Astrocyte (in vitro differentiated cells and primary cell): ENCODE measurements around the gene IGF2R. TPM values are rescaled to one million over a fixed set of nuclear protein-coding genes. Genes with fewer than 3 reads are reported as not detected.

Source experiments
- DNase-seq: peaks from one replicate; pipeline ENCODE4 v3.0.0-alpha.2; 2010; ENCODE audit warnings: low read depth
- FAIRE-seq: peaks from 2 replicates; lab custom pipeline; 2011; peaks lifted over from hg19 to GRCh38; lab: Jason Lieb, UNC
- H2AFZ ChIP-seq: 2 replicates; pipeline ENCODE4 v1.6.0; 2012; ENCODE audit warnings: low read depth, low read length, inconsistent platforms
- H3K27ac ChIP-seq: 2 replicates; pipeline ENCODE4 v1.5.1; 2011; ENCODE audit warnings: low read depth, low read length, inconsistent platforms
- H3K27me3 ChIP-seq: 2 replicates; pipeline ENCODE4 v1.6.0; 2011; ENCODE audit warnings: low read length, inconsistent platforms; ENCODE audit not compliant: insufficient read depth
- H3K36me3 ChIP-seq: 2 replicates; pipeline ENCODE4 v1.5.1; 2011; ENCODE audit warnings: low read length, inconsistent platforms; ENCODE audit not compliant: insufficient read depth
- H3K4me1 ChIP-seq: 2 replicates; pipeline ENCODE4 v1.5.1; 2011; ENCODE audit warnings: low read length, inconsistent platforms; ENCODE audit not compliant: insufficient read depth
- H3K4me2 ChIP-seq: 2 replicates; pipeline ENCODE4 v1.6.0; 2012; ENCODE audit warnings: low read length, inconsistent platforms
- H3K4me3 ChIP-seq: 2 replicates; pipeline ENCODE4 v1.5.1; 2011; ENCODE audit warnings: low read depth, mild to moderate bottlenecking, low read length, inconsistent platforms; ENCODE audit not compliant: insufficient read depth
- H3K79me2 ChIP-seq: 2 replicates; pipeline ENCODE4 v1.6.0; 2012; ENCODE audit warnings: mild to moderate bottlenecking, low read length, inconsistent platforms; ENCODE audit not compliant: insufficient read depth
- H3K9ac ChIP-seq: 2 replicates; pipeline ENCODE4 v1.6.0; 2012; ENCODE audit warnings: mild to moderate bottlenecking, low read length, inconsistent platforms
- H3K9me3 ChIP-seq: 2 replicates; pipeline ENCODE4 v1.5.1; 2012; ENCODE audit warnings: low read depth, mild to moderate bottlenecking, low read length, inconsistent platforms; ENCODE audit not compliant: insufficient read depth
- H4K20me1 ChIP-seq: 2 replicates; pipeline ENCODE4 v1.6.0; 2012; ENCODE audit warnings: low read length, inconsistent platforms; ENCODE audit not compliant: insufficient read depth
- H3K27ac Mint-ChIP-seq: one replicate; pipeline ENCODE4 v1.8.0; 2021; ENCODE audit warnings: mild to moderate bottlenecking, mixed read lengths; ENCODE audit not compliant: unreplicated experiment
- H3K27me3 Mint-ChIP-seq: one replicate; pipeline ENCODE4 v1.8.0; 2021; ENCODE audit warnings: low read depth, mixed read lengths; ENCODE audit not compliant: unreplicated experiment
- H3K36me3 Mint-ChIP-seq: one replicate; pipeline ENCODE4 v1.8.0; 2021; ENCODE audit warnings: low read depth, mixed read lengths; ENCODE audit not compliant: unreplicated experiment
- H3K4me1 Mint-ChIP-seq: one replicate; pipeline ENCODE4 v1.8.0; 2021; ENCODE audit warnings: low read depth, mixed read lengths; ENCODE audit not compliant: unreplicated experiment
- H3K4me3 Mint-ChIP-seq: one replicate; pipeline ENCODE4 v1.8.0; 2021; ENCODE audit warnings: mild to moderate bottlenecking, moderate library complexity, mixed read lengths; ENCODE audit not compliant: unreplicated experiment
- H3K9me3 Mint-ChIP-seq: one replicate; pipeline ENCODE4 v1.8.0; 2021; ENCODE audit warnings: mild to moderate bottlenecking, mixed read lengths; ENCODE audit not compliant: unreplicated experiment
- CTCF ChIP-seq: IDR thresholded peaks from 2 replicates; pipeline ENCODE4 v1.5.1; 2011; ENCODE audit warnings: low read depth, mild to moderate bottlenecking, inconsistent platforms, low read length, moderate library complexity; ENCODE audit not compliant: insufficient read depth
- EZH2 ChIP-seq: IDR thresholded peaks from 2 replicates; pipeline ENCODE4 v1.6.1; 2012; ENCODE audit warnings: mild to moderate bottlenecking, low read length, inconsistent platforms; ENCODE audit not compliant: insufficient read depth
- total RNA-seq: library from RNA; stranded (reverse); gene quantifications from 2 replicates; pipeline ENCODE4 v1.2.1, GENCODE V29; 2021

Gene IGF2R
- total RNA-seq, 1 donor from 2014 or later = 173 TPM

GRCh38 chr6:160120087-160120486, 151.2 kb downstream of the IGF2R start:
- FAIRE-seq = no peak
- H3K27ac Mint-ChIP-seq = no peak overlapping the region
- H3K36me3 Mint-ChIP-seq = peaks cover 37% of the 10 kb centered on the region
- no peaks in the 10 kb centered on the region for H4K20me1 ChIP-seq
- no peaks in the 10 kb centered on the region for H3K27me3 ChIP-seq
- no peak for DNase-seq
- H3K9me3 Mint-ChIP-seq = peaks cover 4% of the 10 kb centered on the region
- H3K36me3 ChIP-seq = no peaks in the 10 kb centered on the region
- no peak overlapping the region for H3K4me3 ChIP-seq
- no peaks in the 10 kb centered on the region for H3K4me1 ChIP-seq
- H3K27me3 Mint-ChIP-seq = peaks cover 4% of the 10 kb centered on the region
- H3K9ac ChIP-seq = no peak overlapping the region
- H3K79me2 ChIP-seq = no peaks in the 10 kb centered on the region
- no peak overlapping the region for H3K4me2 ChIP-seq
- no peak overlapping the region for H3K4me3 Mint-ChIP-seq
- H3K4me1 Mint-ChIP-seq = no peaks in the 10 kb centered on the region
- peaks cover 6% of the 10 kb centered on the region for H3K9me3 ChIP-seq
- TF ChIP-seq EZH2 = no peak
- no peak for TF ChIP-seq CTCF
- H2AFZ ChIP-seq = no peak overlapping the region
- H3K27ac ChIP-seq = no peak overlapping the region

- peaks cover 4% of the 10 kb centered on the region for H3K27me3 Mint-ChIP-seq
- peaks cover 35% of the 10 kb centered on the region for H3K36me3 Mint-ChIP-seq
- H3K27me3 ChIP-seq = no peaks in the 10 kb centered on the region
- no peaks in the 10 kb centered on the region for H3K4me1 ChIP-seq
- TF ChIP-seq EZH2 (no peak), CTCF (no peak)
- DNase-seq = no peak
- H3K79me2 ChIP-seq = no peaks in the 10 kb centered on the region
- H3K36me3 ChIP-seq = no peaks in the 10 kb centered on the region
- no peak within 1 kb of the TSS for H3K27ac Mint-ChIP-seq
- H3K9me3 ChIP-seq = peaks cover 6% of the 10 kb centered on the region
- no peak within 1 kb of the TSS for H3K4me3 Mint-ChIP-seq
- no peaks in the 10 kb centered on the region for H4K20me1 ChIP-seq
- no peak within 1 kb of the TSS for H3K4me3 ChIP-seq
- H3K4me2 ChIP-seq = no peak within 1 kb of the TSS
- no peak for FAIRE-seq
- no peak within 1 kb of the TSS for H2AFZ ChIP-seq
- H3K27ac ChIP-seq = no peak within 1 kb of the TSS
- no peak within 1 kb of the TSS for H3K9ac ChIP-seq
- H3K9me3 Mint-ChIP-seq = peaks cover 4% of the 10 kb centered on the region
- H3K4me1 Mint-ChIP-seq = no peaks in the 10 kb centered on the region
Measured at GRCh38 chr6:160121558-160121957, 152.7 kb downstream of the IGF2R start, which contains the start of gene SLC22A1. Gene SLC22A1 (plus strand): TSS chr6:160121815. CDS start chr6:160121936, 121 bp downstream.

DNA sequence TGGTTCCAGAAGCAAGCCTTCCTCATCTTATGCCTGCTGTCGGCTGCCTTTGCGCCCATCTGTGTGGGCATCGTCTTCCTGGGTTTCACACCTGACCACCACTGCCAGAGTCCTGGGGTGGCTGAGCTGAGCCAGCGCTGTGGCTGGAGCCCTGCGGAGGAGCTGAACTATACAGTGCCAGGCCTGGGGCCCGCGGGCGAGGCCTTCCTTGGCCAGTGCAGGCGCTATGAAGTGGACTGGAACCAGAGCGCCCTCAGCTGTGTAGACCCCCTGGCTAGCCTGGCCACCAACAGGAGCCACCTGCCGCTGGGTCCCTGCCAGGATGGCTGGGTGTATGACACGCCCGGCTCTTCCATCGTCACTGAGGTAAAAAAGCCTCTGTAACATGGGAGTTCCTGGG, 153.1 kb downstream of the IGF2R start:
- peaks cover 4% of the 10 kb centered on the region for H3K9me3 Mint-ChIP-seq
- Histone ChIP-seq H3K9me3 (peaks cover 6% of the 10 kb centered on the region), H3K4me3 (no peak overlapping the region), H3K79me2 (no peaks in the 10 kb centered on the region), H2AFZ (no peak overlapping the region), H3K27me3 (no peaks in the 10 kb centered on the region), H3K9ac (no peak overlapping the region), H4K20me1 (no peaks in the 10 kb centered on the region), H3K4me2 (no peak overlapping the region), H3K36me3 (no peaks in the 10 kb centered on the region), H3K4me1 (no peaks in the 10 kb centered on the region), H3K27ac (no peak overlapping the region)
- no peak for TF ChIP-seq CTCF
- TF ChIP-seq EZH2 = no peak
- no peak overlapping the region for H3K27ac Mint-ChIP-seq
- H3K36me3 Mint-ChIP-seq = peaks cover 35% of the 10 kb centered on the region
- FAIRE-seq = no peak
- H3K4me3 Mint-ChIP-seq = no peak overlapping the region
- peaks cover 4% of the 10 kb centered on the region for H3K27me3 Mint-ChIP-seq
- no peak for DNase-seq
- H3K4me1 Mint-ChIP-seq = no peaks in the 10 kb centered on the region
